Thoracic aorta (tissue), 2 donors: ENCODE measurements around the gene BANK1. TPM values are rescaled to one million over a fixed set of nuclear protein-coding genes. Genes with fewer than 3 reads are reported as not detected.

Source experiments
- ATAC-seq: fragments of 150-250 bp; one replicate; pipeline ENCODE4 v1.8.0; 2017; ENCODE audit warnings: low read depth; ENCODE audit not compliant: insufficient number of reproducible peaks, low FRiP score
- DNase-seq: peaks from one replicate; pipeline ENCODE4 v3.0.0-alpha.2; 2020; ENCODE audit warnings: low spot score
- H3K27ac ChIP-seq, 2 donors: fragments of 200-600 bp; sonication (generic); 1 replicate in 1 of 2; 2 replicates in 1 of 2; pipeline ENCODE4 v1.5.1; 2016; ENCODE audit warnings: mild to moderate bottlenecking in 2 of 2, moderate library complexity in 2 of 2
- H3K27me3 ChIP-seq: fragments of 200-600 bp; sonication (generic); replicated peaks from 2 replicates; pipeline ENCODE4 v1.6.0; 2016; ENCODE audit warnings: mild to moderate bottlenecking; ENCODE audit not compliant: insufficient read depth
- H3K36me3 ChIP-seq: fragments of 200-600 bp; sonication (generic); one replicate; pipeline ENCODE4 v1.5.1; 2016
- H3K4me1 ChIP-seq, 2 donors: fragments of 200-600 bp; sonication (generic); 1 replicate in 1 of 2; 2 replicates in 1 of 2; pipeline versions ENCODE4 v1.5.1 to v1.6.0; 2016; ENCODE audit warnings: low read depth in 2 of 2, mild to moderate bottlenecking in 1 of 2; ENCODE audit not compliant: control insufficient read depth in 1 of 2
- H3K4me3 ChIP-seq: fragments of 200-600 bp; sonication (generic); 2 replicates; pipeline ENCODE4 v1.5.1; 2016; ENCODE audit warnings: mild to moderate bottlenecking
- H3K9me3 ChIP-seq: fragments of 200-600 bp; sonication (generic); 2 replicates; pipeline ENCODE4 v1.5.1; 2016
- total RNA-seq, 2 donors: library from RNA; depleted of rRNA; stranded (reverse); fragments of >200 nt; gene quantifications; one replicate each; pipeline versions ENCODE4 v1.1.0 to v1.2.3, GENCODE V29; 2016
- TF ChIP-seq, protein P1 (sequence below): fragments of 200-600 bp; sonication (generic); IDR thresholded peaks from one replicate; pipeline ENCODE4 v1.5.1; 2019; ENCODE audit warnings: antibody characterized with exemption

The BANK1 gene
- total RNA-seq, 2 donors from 2014 or later: 0.85 to 1.1 TPM

GRCh38 chr4:102057122-102057521 is 266.6 kb downstream of the BANK1 start:
- Histone ChIP-seq H3K4me1 (peaks cover 0 to 10% of the 10 kb centered on the region in 2 donors), H3K9me3 (no peaks in the 10 kb centered on the region), H3K27me3 (no peaks in the 10 kb centered on the region), H3K27ac (no peak overlapping the region), H3K36me3 (no peaks in the 10 kb centered on the region), H3K4me3 (no peak overlapping the region)
- DNase-seq (no peak), ATAC-seq (no peak)
- TF ChIP-seq, protein P1, sequence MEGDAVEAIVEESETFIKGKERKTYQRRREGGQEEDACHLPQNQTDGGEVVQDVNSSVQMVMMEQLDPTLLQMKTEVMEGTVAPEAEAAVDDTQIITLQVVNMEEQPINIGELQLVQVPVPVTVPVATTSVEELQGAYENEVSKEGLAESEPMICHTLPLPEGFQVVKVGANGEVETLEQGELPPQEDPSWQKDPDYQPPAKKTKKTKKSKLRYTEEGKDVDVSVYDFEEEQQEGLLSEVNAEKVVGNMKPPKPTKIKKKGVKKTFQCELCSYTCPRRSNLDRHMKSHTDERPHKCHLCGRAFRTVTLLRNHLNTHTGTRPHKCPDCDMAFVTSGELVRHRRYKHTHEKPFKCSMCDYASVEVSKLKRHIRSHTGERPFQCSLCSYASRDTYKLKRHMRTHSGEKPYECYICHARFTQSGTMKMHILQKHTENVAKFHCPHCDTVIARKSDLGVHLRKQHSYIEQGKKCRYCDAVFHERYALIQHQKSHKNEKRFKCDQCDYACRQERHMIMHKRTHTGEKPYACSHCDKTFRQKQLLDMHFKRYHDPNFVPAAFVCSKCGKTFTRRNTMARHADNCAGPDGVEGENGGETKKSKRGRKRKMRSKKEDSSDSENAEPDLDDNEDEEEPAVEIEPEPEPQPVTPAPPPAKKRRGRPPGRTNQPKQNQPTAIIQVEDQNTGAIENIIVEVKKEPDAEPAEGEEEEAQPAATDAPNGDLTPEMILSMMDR: no peak

DNA sequence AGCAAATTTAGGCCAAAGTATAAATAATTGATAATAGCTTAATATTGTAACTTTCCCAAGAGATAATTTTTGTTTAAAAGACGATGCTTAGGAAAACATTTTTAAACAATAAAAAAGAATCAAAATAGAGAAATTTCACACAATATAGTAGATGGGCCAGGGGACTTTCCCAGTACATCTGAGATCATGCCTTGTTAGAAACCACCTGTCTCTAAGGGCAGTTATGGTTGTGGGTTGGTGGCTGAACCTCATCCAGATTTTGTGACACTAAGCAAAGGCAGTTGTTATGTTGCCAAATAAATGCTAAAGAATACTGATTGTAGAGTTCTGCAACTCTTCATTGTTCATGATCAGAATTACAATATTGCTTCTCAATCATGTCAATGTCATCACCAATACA is 270.6 kb downstream of the BANK1 start:
- Histone ChIP-seq H3K27me3 (no peaks in the 10 kb centered on the region), H3K36me3 (no peaks in the 10 kb centered on the region), H3K27ac (no peak overlapping the region), H3K4me3 (no peak overlapping the region), H3K4me1 (peaks cover 0 to 10% of the 10 kb centered on the region in 2 donors), H3K9me3 (no peaks in the 10 kb centered on the region)
- no peak for ATAC-seq
- no peak for DNase-seq
- TF ChIP-seq, protein P1: no peak

- no peaks in the 10 kb centered on the region for H3K27me3 ChIP-seq
- no peaks in the 10 kb centered on the region for H3K36me3 ChIP-seq
- no peak overlapping the region for H3K4me3 ChIP-seq
- DNase-seq (no peak), ATAC-seq (no peak)
- no peaks in the 10 kb centered on the region for H3K4me1 ChIP-seq
- H3K9me3 ChIP-seq: no peaks in the 10 kb centered on the region
- TF ChIP-seq, protein P1: no peak
- no peak overlapping the region for H3K27ac ChIP-seq
These were observed 274.4 kb downstream of the BANK1 start for GRCh38 chr4:102064747-102065442.

- H3K36me3 ChIP-seq: no peaks in the 10 kb centered on the region
- no peaks in the 10 kb centered on the region for H3K27me3 ChIP-seq
- no peak overlapping the region for H3K4me3 ChIP-seq
- no peaks in the 10 kb centered on the region for H3K9me3 ChIP-seq
- H3K27ac ChIP-seq: no peak overlapping the region
- no peak for ATAC-seq
- no peak for DNase-seq
- TF ChIP-seq, protein P1: no peak
- no peaks in the 10 kb centered on the region for H3K4me1 ChIP-seq
These were observed 286.1 kb downstream of the BANK1 start for GRCh38 chr4:102076622-102077021.

- Histone ChIP-seq H3K36me3 (no peaks in the 10 kb centered on the region), H3K4me1 (no peaks in the 10 kb centered on the region), H3K4me3 (no peak overlapping the region), H3K27me3 (no peaks in the 10 kb centered on the region), H3K9me3 (no peaks in the 10 kb centered on the region), H3K27ac (no peak overlapping the region)
- DNase-seq (no peak), ATAC-seq (no peak)
- TF ChIP-seq, protein P1: no peak
These were observed 289.7 kb downstream of the BANK1 start for GRCh38 chr4:102080184-102080583.
